IPS DF 19.7 (cell line): ENCODE data around the gene BIRC6.
"Not testable (repeated sequence)": the region's sequence is repeated elsewhere in the genome, so short reads cannot be mapped to it uniquely, and the experiment has no call there.

Experiments used
- DNase-seq: peaks from one replicate; pipeline ENCODE4 v3.0.0-alpha.2; 2013; ENCODE audit warnings: low read depth, low spot score

The BIRC6 gene

DNA sequence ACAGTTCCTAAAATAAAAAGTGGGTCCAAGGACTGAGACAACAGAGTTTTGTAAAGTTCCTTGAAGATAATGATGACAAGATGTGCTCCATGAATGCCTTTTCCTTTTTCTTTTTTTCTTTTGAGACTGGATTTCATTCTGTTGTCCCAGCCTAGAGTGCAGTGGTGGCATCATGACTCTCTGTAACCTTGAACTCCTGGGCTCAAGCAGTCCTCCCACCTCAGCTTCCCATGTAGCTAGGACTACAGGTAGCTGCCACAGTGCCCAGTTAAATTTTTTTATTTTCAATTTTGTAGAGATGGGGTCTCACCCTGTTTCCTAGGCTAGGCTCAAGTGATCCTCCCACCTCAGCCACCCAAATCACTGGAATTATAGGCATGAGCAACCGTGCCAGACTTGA lies 254.9 kb downstream of the BIRC6 start:
- DNase-seq = no peak

DNA sequence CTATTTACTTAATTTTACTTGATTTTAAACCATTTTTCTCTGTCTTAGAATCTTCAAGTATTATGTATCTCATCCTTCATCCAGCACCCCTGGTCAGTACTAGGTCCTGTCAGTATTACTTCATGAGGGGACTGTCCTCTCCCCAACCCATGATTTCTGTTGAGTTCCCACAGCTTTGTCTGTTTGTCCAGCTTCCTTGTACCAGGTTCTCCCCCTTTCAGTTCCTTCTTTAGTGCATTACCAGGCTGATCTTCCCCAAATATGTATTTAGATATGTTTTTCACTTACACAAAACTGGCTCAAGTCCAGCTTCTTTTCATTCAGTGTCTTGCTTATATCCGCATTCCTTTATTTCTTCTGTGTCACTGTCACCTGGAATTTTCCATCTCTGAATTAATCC lies 257.3 kb downstream of the BIRC6 start:
- DNase-seq = no peak

DNA sequence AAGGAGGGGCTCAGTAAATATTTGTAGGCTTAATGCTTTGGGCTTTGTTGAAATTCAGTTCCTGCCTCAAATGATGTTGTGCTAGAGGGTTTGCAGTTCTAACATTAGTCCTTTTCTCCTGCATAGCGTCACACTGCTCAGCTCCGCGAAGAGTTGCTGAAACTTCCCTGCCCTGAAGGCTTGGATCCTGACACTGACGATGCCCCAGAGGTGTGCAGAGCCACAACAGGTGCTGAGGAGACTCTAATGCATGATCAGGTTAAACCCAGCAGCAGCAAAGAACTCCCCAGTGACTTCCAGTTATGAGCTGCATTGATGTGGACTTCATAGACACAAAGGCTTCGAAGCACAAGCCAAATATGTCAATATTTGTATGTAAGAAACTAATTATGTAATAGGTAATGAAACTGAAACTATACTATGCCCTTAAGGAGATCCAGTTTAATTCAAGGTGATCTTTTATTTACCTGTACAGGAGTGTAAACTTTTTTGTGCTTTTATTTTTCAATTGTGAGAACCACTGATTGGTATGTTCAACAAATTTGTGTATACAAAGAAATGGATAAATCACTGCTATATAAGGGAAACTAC lies 260.9 kb downstream of the BIRC6 start:
- no peak for DNase-seq

DNA sequence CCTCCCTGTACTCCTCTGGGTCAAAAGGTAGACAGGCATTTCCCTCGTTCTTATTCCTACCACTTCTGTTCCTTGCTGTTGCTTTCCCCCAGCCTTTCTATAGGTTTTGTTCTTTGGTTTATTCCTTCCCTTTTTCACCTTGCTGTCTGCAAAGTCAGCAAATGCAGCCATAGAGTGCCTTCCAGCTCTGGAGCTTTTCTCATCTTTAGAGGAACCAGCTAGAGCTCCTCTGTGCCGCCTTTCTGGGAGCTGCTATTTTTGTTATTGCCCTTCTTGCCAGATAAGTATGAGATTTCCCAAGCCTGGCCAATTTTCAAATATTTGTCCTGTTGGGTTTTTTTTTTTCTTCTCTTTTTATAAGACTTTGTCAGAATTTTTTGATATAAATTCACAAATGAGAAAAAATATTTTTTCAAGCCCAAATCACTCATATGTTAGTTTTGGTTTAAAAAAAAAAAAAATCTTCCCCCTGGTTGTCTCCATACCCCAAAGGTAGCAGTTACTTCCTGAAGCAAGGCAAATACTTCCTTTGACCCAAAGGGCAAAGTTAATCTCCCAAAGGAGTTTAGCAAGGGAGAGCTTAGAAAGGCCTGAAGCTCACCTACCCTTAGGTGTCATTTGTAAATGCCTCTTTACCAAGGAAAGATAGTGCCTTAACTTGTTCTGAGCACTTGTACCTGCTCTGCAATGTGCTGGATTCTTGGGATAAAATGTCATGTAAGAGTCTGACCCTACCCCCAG lies 265.9 kb downstream of the BIRC6 start:
- no peak for DNase-seq

DNA sequence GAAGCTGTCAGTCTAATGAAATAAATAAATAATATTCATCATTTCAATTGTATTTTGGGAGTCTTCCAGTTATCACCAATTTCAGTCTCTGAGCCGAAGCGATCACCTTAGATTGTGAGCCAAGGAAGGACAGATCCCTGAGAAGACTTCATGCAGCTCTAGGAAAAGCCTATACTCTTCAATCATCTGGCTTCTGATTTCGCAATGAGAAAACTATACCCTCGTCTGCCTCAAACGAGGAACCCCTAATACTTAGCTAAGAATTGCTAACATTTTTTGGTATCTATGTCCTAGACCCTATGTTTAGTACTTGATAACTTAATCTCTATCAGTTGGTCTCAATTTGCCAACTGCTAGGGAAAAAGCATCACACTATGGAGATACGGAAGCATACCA lies 266.5 kb downstream of the BIRC6 start:
- DNase-seq = no peak

DNA sequence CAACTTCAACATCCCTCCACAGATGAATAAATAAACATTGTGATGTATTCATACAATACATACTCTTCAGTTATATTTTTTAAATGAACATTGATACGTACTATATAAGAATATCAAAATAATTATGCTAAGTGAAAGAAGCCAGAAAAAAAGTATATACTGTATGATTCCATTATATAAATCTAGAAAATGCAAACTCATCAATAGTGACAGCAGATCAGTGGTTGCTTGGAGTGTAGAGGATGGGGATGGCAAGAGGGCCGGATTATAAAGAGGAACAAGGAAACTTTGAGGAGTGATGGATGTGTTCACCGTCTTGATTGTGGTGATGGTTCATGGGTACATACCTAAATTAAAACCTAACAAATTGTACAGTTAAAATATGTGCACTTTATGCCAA lies 268.0 kb downstream of the BIRC6 start:
- DNase-seq = no peak

DNA sequence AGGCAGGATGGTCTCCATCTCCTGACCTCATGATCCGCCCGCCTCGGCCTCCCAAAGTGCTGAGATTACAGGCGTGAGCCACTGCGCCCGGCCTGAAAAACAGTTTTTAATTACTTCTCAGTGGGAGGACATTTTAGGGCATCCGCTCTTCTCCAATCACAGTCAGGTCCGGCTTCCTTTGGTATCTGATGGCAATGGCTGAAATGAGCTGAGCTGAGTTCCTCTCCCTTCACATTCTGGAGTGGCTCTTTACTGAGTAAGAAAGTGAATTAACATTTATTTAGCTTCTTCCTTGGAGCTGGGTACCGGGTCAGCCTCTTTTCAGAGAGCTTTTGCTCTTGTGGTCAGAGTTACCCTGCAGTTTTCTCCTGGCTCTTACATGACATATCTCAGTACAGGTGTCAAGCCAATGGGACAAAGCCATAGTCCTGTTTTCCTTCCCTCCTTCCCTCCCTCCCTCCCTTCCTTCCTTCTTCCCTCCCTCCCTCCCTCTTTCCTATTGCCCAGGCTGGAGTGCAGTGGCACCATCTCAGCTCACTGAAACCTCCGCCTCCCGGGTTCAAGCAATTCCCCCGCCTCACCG lies 269.9 kb downstream of the BIRC6 start:
- DNase-seq = no peak

DNA sequence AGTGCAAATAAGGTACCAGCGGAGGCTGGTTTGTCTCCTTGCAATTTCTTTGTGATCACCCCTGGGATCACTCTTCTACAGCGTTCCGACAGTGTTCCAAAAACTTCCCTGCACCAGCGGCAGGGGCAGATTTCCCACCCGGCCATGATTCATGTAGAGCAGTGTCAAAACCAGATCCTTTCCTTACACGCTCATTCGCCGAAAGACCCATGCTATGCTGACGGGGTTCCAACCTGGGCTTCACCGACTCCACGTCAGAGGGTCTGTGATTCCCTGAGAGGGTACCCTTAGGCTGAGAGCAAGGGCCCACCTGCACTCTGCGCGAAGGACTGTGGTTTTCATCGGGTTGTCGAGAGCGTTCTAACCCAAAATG lies 270.6 kb downstream of the BIRC6 start:
- no peak for DNase-seq

DNA sequence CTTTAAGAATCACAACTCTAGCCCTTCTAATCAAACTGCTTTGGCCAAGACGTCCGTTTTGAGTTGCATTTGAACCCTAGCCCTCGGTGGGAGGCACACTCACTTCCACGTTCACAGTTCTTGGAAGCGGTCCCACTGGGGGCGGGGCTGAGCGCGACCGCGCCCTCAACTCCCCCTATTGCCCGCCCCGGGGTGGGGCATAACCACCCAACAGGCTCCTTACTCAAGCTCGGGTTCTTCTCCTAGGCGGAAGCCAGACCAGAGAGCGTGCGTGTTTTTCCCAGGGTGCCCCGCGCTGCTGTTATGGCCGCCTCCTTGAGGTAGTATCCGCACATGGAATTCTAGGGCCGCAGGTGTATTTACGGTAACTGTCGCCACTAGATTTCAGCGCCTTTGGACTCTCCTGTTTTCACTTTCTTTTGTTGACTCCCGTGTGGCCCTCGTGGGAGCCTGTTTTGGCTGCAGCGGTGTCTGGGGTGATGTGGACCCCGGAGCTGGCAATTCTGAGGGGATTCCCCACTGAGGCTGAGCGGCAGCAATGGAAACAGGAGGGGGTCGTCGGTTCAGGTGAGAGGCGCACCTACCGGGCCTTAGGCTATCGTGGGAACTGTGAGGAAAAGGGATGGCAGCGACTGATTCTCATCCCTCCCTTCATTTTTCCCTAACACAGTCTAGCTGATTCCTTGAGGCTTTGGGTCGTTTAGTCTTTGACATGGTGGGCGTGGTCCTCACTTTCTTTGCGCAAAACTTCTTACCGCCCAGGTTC lies 271.2 kb downstream of the BIRC6 start, which contains the start of gene TTC27:
TSS of gene TTC27 (plus strand) at position 237 of the 766 bp plus-strand sequence. CDS start at position 480, 243 bp downstream.
- peak; percentile 94 for DNase-seq

DNA sequence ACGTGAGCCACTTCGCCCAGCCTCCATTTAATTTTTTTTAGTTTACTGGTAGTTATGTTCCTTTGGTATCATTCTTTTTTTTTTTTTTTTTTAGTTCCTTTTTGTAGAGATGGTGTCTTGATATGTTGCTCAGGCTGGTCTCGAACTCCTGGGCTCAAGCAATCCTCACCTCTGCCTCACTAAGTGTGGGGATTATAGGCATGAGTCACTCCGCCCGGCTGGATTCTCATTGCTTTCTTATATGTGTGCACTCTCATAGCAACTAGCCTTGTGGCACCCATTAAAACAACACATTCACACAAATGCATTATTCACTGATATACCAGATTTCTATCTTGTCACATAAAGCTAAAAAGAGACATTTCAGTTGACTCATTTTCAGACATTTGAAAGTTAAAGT lies 275.3 kb downstream of the BIRC6 start:
- no peak for DNase-seq

DNA sequence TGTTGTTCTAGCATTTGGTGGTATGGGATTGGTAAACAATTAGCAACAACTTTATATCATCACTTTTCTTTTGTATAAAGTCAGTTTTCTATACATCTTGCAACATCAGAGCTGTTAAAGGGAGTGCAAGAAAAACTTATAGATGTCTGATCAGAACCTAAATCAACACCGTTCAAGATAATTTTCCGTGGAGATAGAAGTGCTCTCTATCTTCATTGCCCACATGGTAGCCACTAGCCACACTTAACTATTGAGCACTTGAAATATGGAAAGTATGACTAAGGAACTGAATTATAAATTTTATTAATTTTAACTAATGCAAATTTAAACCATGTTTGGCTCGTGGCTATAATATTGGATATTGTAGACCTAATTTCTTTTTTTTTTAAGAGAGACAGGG lies 276.2 kb downstream of the BIRC6 start:
- no peak for DNase-seq

DNA sequence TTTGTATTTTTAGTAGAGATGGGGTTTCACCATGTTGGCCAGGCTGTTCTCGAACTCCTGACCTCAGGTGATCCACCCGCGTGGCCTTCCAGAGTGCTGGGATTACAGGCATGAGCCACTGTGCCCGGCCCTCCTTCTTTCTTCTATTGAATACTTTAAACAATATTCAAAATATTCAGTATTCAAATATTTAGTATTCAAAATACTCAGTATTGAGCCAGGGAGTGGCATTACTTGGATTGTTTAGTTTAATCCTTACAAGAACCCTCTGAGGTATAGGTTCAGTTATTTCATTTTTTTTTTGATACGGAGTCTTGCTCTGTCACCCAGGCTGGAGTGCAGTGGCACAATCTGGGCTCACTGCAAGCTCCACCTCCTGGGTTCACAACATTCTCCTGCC lies 281.7 kb downstream of the BIRC6 start:
- DNase-seq = not testable (repeated sequence)

DNA sequence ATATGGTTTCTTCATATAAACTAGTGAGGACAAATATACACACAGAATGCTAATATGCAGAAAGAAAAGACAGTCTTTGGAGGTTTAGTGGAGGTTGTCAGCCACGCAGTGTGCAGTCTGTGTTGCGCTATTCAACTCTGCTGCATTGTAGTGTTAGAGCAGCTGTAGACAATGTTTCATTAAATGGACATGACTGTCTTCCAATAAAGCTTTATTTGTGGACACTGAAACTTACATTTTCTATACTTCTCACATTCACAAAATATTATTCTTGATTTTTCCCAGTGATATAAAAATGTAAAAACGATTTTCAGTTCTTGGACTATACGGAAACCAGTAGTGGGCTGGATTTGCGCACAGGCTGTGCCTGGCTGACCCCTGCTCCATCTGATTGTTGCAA lies 284.4 kb downstream of the BIRC6 start:
- DNase-seq = no peak

DNA sequence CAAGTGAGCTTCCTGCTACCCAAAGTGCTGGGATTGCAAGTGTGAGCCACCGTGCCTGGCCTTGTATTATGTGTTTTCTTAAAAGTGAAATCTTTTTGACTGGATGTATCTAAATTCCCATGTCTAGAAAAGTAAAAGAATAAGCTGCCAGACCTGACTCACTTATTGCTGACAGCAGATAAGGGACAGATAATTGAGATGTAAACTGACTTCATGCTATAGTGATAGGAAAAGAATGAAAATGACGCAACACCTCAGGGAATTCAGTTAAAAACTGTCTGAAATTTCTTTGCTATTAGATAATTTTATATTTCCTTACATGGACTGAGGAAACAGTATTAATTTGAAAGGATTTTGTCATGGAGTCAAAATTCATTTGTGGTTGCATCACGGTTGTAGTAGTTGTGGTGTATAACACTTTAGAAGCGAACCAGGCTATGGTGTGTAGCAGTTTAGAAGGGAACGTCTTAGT lies 290.4 kb downstream of the BIRC6 start:
- no peak for DNase-seq

DNA sequence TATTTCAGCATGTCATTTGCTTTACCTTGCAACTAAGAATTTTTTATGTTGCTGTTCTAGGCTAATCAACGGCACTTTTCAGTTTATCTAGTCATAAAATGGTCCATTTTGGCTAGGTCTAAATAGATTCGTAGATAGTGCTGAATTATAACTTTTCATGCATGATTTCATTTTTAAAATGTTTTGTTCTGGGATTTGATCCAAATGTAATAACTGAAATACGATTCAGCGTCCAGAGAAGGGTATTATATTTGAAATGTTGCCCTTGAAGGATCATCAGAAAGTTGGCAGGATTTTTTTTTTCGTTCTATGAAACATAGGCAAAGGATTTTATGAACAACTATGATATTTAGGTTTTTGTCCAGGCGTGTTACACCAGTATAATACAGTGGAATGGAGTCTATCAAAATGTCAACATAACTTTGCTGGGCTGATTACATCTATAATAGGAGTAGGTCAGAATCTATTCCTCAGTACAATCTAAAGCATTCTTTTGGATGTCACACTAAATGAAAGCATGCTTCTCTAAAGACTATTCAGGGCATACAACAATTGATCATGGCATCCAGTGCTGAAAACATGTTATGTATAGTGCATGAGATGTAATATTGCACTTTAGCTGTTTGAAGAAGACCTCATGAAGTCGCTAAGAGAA lies 295.9 kb downstream of the BIRC6 start:
- DNase-seq = no peak

DNA sequence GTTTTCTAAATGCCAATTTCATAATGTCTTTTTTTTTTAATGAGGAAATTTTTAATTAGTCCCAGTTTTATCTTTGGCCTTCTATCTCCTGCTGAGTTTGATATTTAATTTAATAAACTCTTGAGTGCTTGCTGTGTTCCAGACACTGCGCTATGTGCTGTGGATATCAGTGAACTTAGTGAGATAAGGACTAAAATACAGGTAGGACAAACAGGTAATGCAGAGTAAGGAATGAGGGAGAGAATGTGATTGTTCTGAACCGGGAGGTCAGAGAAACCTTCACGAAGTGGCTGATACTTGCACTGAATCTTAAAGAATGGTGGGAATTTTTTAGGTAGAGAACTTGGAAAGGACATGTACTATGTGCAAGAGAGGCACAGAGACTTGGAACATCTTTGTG lies 299.2 kb downstream of the BIRC6 start:
- no peak for DNase-seq

DNA sequence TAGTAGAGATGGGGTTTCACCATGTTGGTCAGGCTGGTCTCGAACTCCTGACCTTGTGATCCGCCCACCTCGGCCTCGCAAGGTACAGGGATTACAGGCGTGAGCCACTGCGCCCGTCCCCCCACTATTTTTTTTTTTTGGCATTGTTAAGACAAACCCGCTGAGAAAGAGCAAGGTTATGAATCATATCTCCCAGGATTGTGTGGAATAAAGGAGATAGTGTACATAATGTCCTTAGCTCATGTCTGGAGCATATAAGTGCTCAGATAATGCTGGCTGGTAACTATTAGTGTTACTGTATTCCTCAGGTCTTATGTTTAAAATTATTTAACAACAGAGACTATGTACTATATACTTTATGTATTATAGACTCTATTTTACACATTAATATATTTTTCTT lies 307.0 kb downstream of the BIRC6 start:
- no peak for DNase-seq

DNA sequence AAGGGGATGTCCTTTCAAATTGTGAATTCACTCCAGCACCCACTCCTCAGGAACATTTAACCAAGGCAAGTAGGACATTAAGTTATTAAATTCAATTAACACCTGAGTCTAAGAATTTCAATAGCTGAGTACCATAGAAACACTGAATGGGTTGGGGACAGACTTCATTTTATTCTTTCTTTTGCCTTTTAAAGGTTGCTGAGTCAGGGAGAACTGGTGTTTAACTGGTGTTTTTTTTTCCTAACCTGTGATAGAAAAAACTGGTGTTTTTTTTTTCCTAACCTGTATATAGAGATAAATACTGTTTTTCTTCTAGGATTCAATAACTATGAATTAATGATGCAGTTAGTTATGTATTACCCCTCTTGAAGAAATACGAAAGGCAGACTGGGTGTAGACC lies 309.9 kb downstream of the BIRC6 start:
- no peak for DNase-seq

DNA sequence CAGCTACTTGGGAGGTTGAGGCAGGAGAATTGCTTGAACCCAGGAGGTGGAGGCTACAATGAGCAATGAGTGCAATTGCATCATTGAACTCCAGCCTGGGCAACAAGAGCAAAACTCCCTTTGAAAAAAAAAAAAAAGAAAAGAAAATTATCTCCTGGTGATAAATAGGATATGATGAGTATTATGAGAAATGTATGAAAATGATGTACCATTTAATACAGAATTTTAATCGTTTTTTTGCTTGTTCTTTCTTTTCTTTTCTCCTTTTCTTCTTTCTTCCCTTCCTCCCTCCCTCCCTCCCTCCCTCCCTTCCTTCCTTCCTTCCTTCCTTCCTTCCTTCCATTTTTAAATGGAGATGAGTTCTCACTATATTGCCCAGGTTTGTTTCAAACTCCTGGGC lies 311.4 kb downstream of the BIRC6 start:
- no peak for DNase-seq
